Thyroid gland (tissue), 4 donors: ENCODE results near the gene SOX21. TPM values are rescaled to one million over a fixed set of nuclear protein-coding genes. Genes with fewer than 3 reads are reported as not detected.
"Not testable (repeated sequence)": the region's sequence is repeated elsewhere in the genome, so short reads cannot be mapped to it uniquely, and the experiment has no call there.

Experiments used
- DNase-seq, 2 donors: peaks; one replicate each; pipeline ENCODE4 v3.0.0-alpha.2; 2019
- H3K27ac ChIP-seq, 3 donors: fragments of 200-600 bp; sonication (generic); 1 replicate in 2 of 3; 2 replicates in 1 of 3; pipeline ENCODE4 v1.5.1; 2016 to 2019; ENCODE audit warnings: mild to moderate bottlenecking in 1 of 3, moderate library complexity in 1 of 3
- H3K27me3 ChIP-seq: fragments of 200-600 bp; sonication (generic); one replicate; pipeline ENCODE4 v1.5.1; 2019
- H3K36me3 ChIP-seq, 2 donors: fragments of 200-600 bp; sonication (generic); one replicate each; pipeline ENCODE4 v1.5.1; 2016 to 2019
- H3K4me1 ChIP-seq, 2 donors: fragments of 200-600 bp; sonication (generic); one replicate each; pipeline ENCODE4 v1.5.1; 2017 to 2019
- H3K4me3 ChIP-seq, 3 donors: fragments of 200-600 bp; sonication (generic); replicated peaks in 1 of 3; 1 replicate in 2 of 3; 2 replicates in 1 of 3; pipeline ENCODE4 v1.5.1; 2016; ENCODE audit warnings: mild to moderate bottlenecking in 1 of 3
- H3K9me3 ChIP-seq: fragments of 200-600 bp; sonication (generic); one replicate; pipeline ENCODE4 v1.5.1; 2017
- POLR2A ChIP-seq, 2 donors: fragments of 450-650 bp; IDR thresholded peaks; one replicate each; pipeline ENCODE4 v1.6.1; 2017; ENCODE audit warnings: antibody characterized with exemption in 2 of 2, mild to moderate bottlenecking in 2 of 2, moderate library complexity in 1 of 2
- WGBS, 2 donors: methylation state at CpG; one replicate each; pipeline ENCODE4 v1.1.5; 2017; 5-methylcytosine and 5-hydroxymethylcytosine counted together
- intact Hi-C: fragments of 100-400 bp; cut with DNase I; formaldehyde crosslinking; loops from one replicate; pipeline ENCODE4 v1.15.1; 2023
- total RNA-seq, 4 donors: library from RNA; depleted of rRNA; stranded (reverse); fragments of >200 nt; gene quantifications; one replicate each; pipeline ENCODE4 v1.2.3, GENCODE V29; 2016
- TF ChIP-seq, protein P1 (sequence below), 6 experiments: fragments of 200-600 bp in 3 of 6; fragments of 450-650 bp in 3 of 6; sonication (generic) in 3 of 6; IDR thresholded peaks; one replicate each; pipeline ENCODE4 v1.5.1; 2016 to 2019; ENCODE audit warnings: antibody characterized with exemption in 6 of 6, mild to moderate bottlenecking in 2 of 6, inconsistent platforms in 1 of 6, moderate library complexity in 1 of 6

Gene SOX21
- total RNA-seq, 4 donors from 2014 or later = 0.20 to 0.22 TPM; not detected in 2

DNA sequence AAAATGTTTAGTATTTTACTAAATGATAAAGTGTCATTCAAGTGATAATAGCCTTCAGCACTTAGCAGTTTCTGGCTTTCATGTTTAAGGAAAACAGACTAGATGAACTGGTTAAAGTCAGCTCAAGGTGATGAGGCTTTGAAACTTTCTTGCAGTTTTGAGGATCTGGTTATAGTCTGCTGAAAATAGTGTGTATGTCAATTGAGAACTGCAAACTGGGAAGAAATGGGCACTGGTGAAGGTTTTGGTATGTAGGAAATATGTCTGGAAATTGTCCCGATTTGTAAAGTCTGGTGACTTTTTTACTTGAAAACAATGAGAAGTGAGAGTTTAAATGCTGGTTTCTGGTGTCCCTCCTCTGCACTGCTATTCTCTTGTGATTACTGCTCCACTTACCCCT lies 36.8 kb upstream of the SOX21 start:
- Histone ChIP-seq H3K36me3 (no peaks in the 10 kb centered on the region), H3K9me3 (no peaks in the 10 kb centered on the region), H3K4me1 (no peaks in the 10 kb centered on the region), H3K4me3 (no peak overlapping the region), H3K27ac (no peak overlapping the region), H3K27me3 (no peaks in the 10 kb centered on the region)
- TF ChIP-seq, protein P1, sequence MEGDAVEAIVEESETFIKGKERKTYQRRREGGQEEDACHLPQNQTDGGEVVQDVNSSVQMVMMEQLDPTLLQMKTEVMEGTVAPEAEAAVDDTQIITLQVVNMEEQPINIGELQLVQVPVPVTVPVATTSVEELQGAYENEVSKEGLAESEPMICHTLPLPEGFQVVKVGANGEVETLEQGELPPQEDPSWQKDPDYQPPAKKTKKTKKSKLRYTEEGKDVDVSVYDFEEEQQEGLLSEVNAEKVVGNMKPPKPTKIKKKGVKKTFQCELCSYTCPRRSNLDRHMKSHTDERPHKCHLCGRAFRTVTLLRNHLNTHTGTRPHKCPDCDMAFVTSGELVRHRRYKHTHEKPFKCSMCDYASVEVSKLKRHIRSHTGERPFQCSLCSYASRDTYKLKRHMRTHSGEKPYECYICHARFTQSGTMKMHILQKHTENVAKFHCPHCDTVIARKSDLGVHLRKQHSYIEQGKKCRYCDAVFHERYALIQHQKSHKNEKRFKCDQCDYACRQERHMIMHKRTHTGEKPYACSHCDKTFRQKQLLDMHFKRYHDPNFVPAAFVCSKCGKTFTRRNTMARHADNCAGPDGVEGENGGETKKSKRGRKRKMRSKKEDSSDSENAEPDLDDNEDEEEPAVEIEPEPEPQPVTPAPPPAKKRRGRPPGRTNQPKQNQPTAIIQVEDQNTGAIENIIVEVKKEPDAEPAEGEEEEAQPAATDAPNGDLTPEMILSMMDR (IDR thresholded peaks at IDR 0.05) = no peak
- no peak for TF ChIP-seq POLR2A (IDR thresholded peaks at IDR 0.05)
- intact Hi-C loops = no loop called here
- DNase-seq = no peak
- WGBS, 2 donors = 61 to 72% methylated on average over 1 of the region's 1 CpG

DNA sequence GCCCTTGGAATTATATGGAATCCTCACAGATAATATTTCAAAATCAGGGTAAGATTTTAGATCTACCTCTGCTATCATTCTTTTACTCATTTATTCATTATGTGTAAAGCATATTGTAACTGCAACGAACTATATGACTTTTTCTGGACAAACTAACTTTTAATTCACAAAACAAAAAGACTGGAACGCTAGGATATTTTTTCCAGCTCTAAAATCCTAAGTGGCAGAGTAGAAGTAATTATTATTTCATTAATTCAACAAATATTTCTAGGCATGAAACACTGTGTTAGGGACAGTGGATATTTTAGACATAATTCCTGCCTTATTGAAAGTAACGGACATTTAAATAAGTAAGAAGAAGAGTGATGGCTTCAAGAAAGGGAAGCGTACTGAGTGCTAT lies 26.9 kb upstream of the SOX21 start:
- Histone ChIP-seq H3K4me1 (no peaks in the 10 kb centered on the region), H3K9me3 (no peaks in the 10 kb centered on the region), H3K27ac (no peak overlapping the region), H3K27me3 (no peaks in the 10 kb centered on the region), H3K36me3 (no peaks in the 10 kb centered on the region), H3K4me3 (no peak overlapping the region)
- TF ChIP-seq, protein P1 (IDR thresholded peaks at IDR 0.05) = no peak
- no peak for TF ChIP-seq POLR2A (IDR thresholded peaks at IDR 0.05)
- intact Hi-C loops = no loop called here
- 90% methylated on average over 4 of the region's 4 CpGs for WGBS, 2 donors
- DNase-seq = no peak

- H3K27me3 ChIP-seq = no peaks in the 10 kb centered on the region
- no peak overlapping the region for H3K27ac ChIP-seq
- no peak for DNase-seq
- WGBS, 2 donors = 95 to 96% methylated on average over 3 of the region's 3 CpGs
- intact Hi-C loops = no loop called here
- no peaks in the 10 kb centered on the region for H3K9me3 ChIP-seq
- no peak for TF ChIP-seq POLR2A (IDR thresholded peaks at IDR 0.05)
- TF ChIP-seq, protein P1 (IDR thresholded peaks at IDR 0.05) = no peak
- H3K4me3 ChIP-seq = no peak overlapping the region
- no peaks in the 10 kb centered on the region for H3K4me1 ChIP-seq
- no peaks in the 10 kb centered on the region for H3K36me3 ChIP-seq
These were observed 18.7 kb upstream of the SOX21 start for GRCh38 chr13:94731028-94731427.

- H3K27ac ChIP-seq, intact Hi-C loops, DNase-seq, H3K4me1 ChIP-seq, H3K4me3 ChIP-seq, H3K27me3 ChIP-seq, H3K36me3 ChIP-seq, H3K9me3 ChIP-seq: not testable (repeated sequence)
- 80 to 95% methylated on average over 1 of the region's 1 CpG for WGBS, 2 donors
These were observed 17.6 kb upstream of the SOX21 start for GRCh38 chr13:94729941-94730340.

GRCh38 chr13:94726425-94726824 lies 14.1 kb upstream of the SOX21 start:
- DNase-seq = no peak
- Histone ChIP-seq H3K27ac (no peak overlapping the region), H3K27me3 (no peaks in the 10 kb centered on the region), H3K4me1 (no peaks in the 10 kb centered on the region), H3K4me3 (no peak overlapping the region), H3K9me3 (no peaks in the 10 kb centered on the region), H3K36me3 (no peaks in the 10 kb centered on the region)
- no peak for TF ChIP-seq POLR2A (IDR thresholded peaks at IDR 0.05)
- TF ChIP-seq, protein P1 (IDR thresholded peaks at IDR 0.05) = no peak
- intact Hi-C loops = no loop called here
- 88 to 89% methylated on average over 1 of the region's 1 CpG for WGBS, 2 donors
